Measurements from ENCODE around the gene MRPL4.
"Not testable (repeated sequence)": the region's sequence is repeated elsewhere in the genome, so short reads cannot be mapped to it uniquely, and the experiment has no call there.

Gene MRPL4

DNA sequence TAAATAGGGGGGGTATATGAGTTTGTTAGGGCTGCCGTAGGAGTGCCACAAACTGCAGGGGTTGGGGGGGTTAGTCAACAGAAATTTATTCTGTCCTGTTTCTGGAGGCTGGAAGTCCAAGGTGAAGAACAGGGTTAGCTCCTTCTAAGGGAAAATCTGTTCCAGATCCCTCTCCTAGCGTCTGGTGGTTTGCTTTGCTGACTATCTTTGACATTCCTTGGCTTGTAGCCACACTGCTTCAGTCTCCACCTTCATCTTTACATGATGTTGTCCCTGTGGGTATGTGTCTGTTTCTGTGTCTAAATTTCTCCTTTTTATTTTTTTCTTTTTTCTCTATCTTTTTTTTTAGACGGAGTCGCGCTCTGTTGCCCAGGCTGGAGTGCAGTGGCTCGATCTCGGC is 10.8 kb downstream of the MRPL4 start:
- DNase-seq, result no peak

DNA sequence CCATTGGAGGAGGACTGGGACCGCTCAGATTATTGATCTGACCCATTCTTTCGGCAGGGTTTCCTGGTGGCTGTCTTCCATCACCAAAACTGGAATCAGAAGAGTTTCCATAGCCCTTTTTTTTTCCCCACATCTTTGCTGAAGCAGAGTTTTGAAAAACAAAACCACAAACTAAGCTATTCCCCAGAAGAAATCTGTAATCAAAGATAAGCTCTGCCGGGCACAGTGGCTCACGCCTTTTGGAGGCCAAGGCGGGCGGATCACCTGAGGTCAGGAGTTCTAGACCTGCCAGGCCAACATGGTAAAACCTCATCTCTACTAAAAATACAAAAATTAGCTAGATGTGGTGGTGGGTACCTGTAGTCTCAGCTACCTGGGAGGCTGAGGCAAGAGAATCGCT is 14.7 kb downstream of the MRPL4 start:
- no peak for DNase-seq

DNA sequence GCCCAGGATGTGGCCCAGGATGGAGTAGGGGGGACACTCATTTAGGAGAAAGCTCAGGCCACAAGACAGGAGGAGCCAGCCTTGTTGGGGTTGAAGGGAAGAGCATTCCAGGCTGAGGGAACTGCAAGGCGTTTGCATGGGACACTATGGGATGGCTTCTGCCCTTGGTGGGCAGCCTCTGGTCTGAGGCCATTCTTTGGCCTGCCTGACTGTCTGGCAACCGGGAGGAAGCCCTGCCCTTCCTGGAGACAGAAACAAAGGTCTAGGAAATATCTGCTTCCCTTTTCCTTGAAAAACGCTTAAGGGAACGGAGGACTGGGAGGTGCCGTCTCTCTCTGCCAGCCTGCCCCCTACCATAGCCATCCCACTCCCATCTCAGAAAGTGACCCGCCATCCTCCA is 16.1 kb downstream of the MRPL4 start:
- DNase-seq, result peak in 2 of 4 experiments; percentile 39 to 44

DNA sequence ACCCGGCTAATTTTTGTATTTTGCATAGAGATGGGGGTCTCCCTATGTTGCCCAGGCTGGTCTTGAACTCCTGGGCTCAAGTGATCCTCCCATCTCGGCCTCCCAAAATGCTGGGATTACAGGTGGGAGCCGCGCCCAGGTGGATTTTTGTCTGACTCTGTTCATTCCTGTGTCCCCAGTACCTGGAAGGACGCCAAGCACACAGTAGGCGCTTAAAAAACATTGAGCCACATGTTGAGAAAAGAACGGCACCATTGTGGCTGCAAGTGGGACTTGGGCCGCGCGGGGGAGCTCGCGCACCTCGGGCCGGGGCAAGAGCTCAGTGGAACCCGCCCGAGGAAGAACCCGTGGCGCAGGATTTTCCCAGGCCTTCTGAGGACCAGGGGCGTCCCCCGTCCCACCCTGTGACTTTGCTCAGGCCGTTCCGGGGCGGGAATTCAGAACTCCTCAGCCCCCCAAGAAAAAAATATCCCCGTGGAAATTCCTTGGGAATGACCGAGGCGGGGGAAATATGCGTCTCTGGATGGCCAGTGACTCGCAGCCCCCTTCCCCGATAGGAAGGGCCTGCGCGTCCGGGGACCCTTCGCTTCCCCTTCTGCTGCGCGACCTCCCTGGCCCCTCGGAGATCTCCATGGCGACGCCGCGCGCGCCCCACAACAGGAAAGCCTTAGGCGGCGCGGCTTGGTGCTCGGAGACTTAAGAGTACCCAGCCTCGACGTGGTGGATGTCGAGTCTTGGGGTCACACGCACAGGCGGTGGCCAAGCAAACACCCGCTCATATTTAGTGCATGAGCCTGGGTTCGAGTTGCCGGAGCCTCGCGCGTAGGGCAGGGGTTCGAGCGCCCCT is 17.5 kb downstream of the MRPL4 start:
- DNase-seq, result peak; percentile 90 to 95 (median 94)

DNA sequence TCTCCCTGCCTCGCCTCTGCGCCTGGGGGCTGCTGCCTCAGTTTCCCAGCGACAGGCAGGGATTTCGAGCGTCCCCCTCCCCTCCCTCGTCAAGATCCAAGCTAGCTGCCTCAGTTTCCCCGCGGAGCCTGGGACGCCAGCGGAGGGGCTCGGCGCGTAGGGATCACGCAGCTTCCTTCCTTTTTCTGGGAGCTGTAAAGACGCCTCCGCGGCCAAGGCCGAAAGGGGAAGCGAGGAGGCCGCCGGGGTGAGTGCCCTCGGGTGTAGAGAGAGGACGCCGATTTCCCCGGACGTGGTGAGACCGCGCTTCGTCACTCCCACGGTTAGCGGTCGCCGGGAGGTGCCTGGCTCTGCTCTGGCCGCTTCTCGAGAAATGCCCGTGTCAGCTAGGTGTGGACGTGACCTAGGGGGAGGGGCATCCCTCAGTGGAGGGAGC is 18.2 kb downstream of the MRPL4 start:
- DNase-seq, result peak; percentile 96 to 98 (median 98)

DNA sequence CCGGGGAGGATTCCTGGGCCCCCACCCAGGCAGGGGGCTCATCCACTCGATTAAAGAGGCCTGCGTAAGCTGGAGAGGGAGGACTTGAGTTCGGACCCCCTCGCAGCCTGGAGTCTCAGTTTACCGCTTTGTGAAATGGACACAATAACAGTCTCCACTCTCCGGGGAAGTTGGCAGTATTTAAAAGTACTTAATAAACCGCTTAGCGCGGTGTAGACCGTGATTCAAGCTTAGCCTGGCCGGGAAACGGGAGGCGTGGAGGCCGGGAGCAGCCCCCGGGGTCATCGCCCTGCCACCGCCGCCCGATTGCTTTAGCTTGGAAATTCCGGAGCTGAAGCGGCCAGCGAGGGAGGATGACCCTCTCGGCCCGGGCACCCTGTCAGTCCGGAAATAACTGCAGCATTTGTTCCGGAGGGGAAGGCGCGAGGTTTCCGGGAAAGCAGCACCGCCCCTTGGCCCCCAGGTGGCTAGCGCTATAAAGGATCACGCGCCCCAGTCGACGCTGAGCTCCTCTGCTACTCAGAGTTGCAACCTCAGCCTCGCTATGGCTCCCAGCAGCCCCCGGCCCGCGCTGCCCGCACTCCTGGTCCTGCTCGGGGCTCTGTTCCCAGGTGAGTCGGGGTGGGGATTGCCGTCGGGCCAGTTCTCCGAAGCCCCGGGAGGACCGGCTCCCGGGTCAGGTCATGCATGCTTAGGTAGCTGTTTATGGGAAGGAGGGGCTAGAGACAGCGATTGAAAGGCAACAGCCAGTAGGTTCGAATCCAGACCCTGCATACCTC is 18.8 kb downstream of the MRPL4 start, which contains the start of gene ICAM1:
ICAM1 (plus strand) TSS at position 505 of the 779 bp plus-strand sequence; CDS start at position 545, 40 bp downstream.
- DNase-seq, result peak; percentile 94 to 97 (median 96)

DNA sequence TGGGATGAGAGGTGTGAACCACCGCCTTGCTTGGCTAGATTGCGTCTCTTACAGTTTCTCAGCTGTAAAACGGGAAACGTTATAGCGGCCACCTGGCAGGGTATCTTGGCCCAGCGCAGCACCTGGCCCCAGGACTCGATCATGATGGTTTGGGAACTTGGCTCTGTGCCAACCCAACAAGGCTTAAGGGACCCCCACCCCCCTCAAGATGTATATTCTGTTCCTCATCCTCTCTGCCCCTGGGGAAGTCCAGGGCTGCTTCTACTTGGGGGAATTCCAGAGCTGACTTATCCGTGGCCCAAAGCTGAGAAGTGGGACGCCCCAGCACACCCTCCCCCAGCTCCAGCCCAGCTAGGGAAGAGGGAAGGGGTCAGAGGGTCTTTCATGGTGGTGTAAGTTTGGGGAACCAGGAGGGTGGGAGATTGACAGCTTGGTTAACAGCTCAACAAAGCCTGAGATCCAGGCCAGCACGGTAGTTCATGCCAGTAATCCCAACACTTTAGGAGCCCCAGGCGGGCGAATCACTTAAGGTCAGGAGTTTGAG is 19.6 kb downstream of the MRPL4 start:
- DNase-seq, result peak; percentile 67 to 84 (median 82)

DNA sequence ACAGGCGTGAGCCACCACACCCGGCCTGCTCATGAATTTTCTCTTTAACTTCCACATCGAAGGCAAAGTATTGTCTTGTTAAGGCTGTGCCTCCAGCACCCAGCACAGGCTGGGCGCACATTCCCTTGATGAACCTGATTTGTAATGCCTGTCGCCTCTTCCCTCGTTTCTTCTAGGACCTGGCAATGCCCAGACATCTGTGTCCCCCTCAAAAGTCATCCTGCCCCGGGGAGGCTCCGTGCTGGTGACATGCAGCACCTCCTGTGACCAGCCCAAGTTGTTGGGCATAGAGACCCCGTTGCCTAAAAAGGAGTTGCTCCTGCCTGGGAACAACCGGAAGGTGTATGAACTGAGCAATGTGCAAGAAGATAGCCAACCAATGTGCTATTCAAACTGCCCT is 22.6 kb downstream of the MRPL4 start:
- DNase-seq, result no peak

DNA sequence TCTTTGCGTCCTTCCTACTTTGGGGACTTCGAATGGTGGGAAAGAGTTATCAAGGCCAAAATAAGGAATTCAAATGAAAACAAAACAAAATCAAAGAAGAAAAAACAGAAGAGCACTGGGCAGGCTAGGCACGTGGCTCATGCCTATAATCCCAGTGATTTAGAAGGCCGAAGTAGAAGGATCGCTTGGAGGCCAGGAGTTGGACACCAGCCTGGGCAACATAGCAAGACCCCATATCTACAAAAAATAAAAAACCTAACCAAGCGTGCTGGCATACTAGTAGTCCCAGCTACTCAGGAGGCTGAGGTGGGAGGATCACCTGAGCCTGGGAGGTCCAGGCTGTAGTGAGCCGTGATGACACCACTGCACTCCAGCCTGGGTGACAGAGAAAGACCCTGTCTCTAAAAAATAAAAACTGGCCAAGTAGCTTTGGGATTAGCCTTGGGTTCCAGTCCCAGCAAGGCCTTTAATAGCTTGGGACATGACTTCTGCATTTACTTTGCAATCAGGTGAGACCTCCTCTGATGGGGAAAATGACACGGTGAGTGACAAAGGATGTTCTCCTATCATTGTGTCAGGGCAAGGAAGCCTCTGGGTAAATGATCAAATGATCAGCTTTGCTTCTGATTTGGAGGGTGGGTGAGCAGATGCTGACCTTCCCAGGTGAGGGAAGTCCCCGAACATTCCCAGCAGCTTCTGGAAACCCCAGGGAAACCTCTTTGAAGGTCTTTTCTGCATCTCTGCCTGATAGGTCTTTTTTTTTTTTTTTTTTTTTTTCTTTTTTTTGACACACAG is 26.0 kb downstream of the MRPL4 start:
- no peak for DNase-seq

DNA sequence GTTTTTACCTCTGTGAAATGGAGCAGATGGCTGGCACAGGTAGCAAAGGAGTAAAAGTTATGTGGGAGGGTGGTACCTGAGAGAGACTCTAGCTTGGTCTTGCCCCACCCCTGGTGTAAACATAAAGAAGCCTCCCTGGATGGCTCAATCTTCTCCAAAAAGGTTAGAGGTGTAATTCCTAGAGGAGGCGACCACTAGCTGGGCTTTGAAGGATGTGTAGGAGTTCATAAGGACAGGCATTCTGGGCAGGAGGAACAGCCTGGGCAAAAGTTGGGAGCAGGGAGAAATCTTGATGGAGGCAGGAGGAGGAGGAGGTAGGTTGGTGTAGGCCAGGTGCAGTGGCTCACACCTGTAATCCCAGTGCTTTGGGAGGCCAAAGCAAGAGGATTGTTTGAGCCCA is 26.9 kb downstream of the MRPL4 start:
- DNase-seq, result no peak

DNA sequence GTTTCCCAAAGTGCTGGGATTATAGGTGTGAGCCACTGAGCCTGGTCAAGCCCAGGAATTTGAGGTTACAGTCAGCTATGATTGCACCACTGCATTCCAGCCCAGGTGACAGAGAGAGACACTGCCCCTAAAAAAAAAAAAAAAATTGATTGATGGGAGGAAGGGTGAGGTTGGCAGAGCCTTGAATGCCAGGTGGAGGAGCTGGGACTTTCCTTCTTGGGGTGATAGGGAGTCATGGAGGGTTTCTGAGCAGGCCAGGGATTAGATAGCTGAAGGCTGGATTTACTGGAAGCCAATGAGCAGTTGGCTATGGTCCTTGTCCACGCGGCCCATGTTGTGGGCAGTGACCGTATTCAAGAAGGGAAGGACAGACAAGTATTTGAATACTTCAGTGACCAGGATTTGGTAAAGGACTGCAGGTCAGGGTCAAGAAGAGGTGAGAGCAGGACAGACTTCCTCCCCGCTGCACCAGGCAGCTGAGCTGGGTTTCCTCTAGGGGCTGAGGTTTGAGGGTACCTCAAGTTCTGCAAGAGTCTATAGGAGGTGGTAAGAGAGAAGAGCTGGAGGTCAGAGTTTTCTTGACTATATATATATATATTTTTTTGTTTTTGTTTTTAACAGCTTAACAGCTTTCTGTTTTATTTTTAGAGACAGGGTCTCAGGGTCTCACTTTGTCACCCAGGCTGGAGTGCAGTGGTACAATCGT is 27.9 kb downstream of the MRPL4 start:
- no peak for DNase-seq

DNA sequence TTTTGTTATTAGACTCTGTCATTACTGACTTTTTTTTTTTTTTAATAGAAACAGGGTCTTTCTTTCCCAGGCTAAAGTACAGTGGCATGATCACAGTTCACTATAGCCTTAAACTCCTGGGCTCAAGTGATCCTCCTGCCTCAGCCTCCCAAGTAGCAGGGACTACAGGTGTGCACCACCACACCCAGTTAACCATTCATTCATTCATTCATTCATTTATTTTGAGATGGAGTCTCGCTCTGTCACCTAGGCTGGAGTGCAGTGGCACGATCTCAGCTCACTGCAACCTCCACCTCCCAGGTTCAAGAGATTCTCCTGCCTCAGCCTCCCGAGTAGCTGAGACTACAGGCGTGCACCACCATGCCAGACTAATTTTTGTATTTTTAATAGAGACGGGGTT is 30.0 kb downstream of the MRPL4 start:
- not testable (repeated sequence) for DNase-seq

DNA sequence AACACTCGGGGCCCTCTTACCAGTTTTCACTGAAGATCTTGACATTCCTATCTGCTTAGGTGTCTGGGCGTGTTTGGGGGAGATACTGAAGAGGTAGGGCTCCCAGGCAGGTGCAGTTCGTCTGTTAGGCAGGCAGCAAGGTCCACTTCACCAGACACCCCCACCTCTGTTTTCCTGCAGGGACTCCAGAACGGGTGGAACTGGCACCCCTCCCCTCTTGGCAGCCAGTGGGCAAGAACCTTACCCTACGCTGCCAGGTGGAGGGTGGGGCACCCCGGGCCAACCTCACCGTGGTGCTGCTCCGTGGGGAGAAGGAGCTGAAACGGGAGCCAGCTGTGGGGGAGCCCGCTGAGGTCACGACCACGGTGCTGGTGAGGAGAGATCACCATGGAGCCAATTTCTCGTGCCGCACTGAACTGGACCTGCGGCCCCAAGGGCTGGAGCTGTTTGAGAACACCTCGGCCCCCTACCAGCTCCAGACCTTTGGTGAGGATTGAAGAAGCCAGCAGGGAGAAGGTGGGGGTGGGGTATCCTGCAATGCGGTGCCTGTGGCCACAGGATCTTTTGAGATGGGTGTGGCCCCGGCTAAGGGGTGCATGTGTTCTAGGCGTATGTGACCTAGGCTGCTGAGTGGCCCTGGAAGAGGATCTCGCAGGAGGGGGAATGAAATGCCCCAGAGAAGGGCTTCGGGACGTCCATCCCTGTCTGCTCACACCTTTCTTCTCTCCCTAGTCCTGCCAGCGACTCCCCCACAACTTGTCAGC is 31.5 kb downstream of the MRPL4 start:
- no peak for DNase-seq

DNA sequence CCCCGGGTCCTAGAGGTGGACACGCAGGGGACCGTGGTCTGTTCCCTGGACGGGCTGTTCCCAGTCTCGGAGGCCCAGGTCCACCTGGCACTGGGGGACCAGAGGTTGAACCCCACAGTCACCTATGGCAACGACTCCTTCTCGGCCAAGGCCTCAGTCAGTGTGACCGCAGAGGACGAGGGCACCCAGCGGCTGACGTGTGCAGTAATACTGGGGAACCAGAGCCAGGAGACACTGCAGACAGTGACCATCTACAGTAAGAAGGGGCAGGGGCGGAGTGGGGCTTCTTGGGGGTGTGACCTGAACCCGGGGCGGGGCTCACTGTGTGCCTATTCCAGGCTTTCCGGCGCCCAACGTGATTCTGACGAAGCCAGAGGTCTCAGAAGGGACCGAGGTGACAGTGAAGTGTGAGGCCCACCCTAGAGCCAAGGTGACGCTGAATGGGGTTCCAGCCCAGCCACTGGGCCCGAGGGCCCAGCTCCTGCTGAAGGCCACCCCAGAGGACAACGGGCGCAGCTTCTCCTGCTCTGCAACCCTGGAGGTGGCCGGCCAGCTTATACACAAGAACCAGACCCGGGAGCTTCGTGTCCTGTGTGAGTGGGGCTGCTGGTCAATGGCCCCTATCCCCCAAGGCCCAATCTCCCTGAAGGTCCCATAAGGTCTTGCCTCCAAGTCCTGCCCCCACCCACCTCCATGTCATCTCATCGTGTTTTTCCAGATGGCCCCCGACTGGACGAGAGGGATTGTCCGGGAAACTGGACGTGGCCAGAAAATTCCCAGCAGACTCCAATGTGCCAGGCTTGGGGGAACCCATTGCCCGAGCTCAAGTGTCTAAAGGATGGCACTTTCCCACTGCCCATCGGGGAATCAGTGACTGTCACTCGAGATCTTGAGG is 32.3 kb downstream of the MRPL4 start:
- no peak for DNase-seq

DNA sequence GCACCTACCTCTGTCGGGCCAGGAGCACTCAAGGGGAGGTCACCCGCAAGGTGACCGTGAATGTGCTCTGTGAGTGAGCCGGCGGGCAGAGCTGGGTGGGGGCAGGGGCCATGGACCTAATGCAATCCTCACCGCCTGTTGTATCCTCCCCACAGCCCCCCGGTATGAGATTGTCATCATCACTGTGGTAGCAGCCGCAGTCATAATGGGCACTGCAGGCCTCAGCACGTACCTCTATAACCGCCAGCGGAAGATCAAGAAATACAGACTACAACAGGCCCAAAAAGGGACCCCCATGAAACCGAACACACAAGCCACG is 32.9 kb downstream of the MRPL4 start:
- DNase-seq, result no peak

DNA sequence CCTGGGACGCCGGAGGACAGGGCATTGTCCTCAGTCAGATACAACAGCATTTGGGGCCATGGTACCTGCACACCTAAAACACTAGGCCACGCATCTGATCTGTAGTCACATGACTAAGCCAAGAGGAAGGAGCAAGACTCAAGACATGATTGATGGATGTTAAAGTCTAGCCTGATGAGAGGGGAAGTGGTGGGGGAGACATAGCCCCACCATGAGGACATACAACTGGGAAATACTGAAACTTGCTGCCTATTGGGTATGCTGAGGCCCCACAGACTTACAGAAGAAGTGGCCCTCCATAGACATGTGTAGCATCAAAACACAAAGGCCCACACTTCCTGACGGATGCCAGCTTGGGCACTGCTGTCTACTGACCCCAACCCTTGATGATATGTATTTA is 33.4 kb downstream of the MRPL4 start:
- DNase-seq, result no peak

DNA sequence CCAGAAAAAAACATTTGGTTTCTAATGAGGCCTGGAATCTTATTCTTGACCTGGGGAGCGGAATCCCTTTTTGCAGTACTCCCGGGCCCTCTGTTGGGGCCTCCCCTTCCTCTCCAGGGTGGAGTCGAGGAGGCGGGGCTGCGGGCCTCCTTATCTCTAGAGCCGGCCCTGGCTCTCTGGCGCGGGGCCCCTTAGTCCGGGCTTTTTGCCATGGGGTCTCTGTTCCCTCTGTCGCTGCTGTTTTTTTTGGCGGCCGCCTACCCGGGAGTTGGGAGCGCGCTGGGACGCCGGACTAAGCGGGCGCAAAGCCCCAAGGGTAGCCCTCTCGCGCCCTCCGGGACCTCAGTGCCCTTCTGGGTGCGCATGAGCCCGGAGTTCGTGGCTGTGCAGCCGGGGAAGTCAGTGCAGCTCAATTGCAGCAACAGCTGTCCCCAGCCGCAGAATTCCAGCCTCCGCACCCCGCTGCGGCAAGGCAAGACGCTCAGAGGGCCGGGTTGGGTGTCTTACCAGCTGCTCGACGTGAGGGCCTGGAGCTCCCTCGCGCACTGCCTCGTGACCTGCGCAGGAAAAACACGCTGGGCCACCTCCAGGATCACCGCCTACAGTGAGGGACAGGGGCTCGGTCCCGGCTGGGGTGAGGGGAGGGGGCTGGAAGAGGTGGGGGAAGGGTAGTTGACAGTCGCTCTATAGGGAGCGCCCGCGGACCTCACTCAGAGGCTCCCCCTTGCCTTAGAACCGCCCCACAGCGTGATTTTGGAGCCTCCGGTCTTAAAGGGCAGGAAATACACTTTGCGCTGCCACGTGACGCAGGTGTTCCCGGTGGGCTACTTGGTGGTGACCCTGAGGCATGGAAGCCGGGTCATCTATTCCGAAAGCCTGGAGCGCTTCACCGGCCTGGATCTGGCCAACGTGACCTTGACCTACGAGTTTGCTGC is 35.1 kb downstream of the MRPL4 start, which contains the start of gene ICAM4:
ICAM4 (plus strand) TSS at position 153 of the 935 bp plus-strand sequence; CDS start at position 211, 58 bp downstream.
- peak; percentile 78 to 90 (median 83) for DNase-seq

DNA sequence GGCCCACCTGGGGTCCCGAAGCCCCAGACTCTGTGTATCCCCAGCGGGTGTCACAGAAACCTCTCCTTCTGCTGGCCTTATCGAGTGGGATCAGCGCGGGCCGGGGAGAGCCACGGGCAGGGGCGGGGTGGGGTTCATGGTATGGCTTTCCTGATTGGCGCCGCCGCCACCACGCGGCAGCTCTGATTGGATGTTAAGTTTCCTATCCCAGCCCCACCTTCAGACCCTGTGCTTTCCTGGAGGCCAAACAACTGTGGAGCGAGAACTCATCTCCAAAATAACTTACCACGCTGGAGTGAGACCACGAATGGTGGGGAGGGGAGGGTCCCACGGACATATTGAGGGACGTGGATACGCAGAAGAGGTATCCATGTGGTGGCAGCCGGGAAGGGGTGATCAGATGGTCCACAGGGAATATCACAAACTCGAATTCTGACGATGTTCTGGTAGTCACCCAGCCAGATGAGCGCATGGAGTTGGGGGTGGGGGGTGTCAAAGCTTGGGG is 36.7 kb downstream of the MRPL4 start:
- peak in 3 of 4 experiments; percentile 40 to 74 (median 43) for DNase-seq
